ENCODE results near the gene BMP5.

The BMP5 gene

GRCh38 chr6:55898342-55898741 lies 23.0 kb upstream of the BMP5 start:
- peaks cover 22% of the 10 kb centered on the region for H3K4me1 ChIP-seq (ENCODE audit: control insufficient read depth, insufficient read depth, low read length)
- no peaks in the 10 kb centered on the region for H3K36me3 ChIP-seq (ENCODE audit: insufficient read depth, low read length)
- peak overlapping the region; percentile 0 for H3K4me2 ChIP-seq (ENCODE audit: low read length)
- no peaks in the 10 kb centered on the region for H3K27me3 ChIP-seq (ENCODE audit: control insufficient read depth, insufficient read depth, low read length)
- no peak overlapping the region for H3K4me3 ChIP-seq (ENCODE audit: low read length)
- H3K9ac ChIP-seq (ENCODE audit: low read depth, low read length): no peak overlapping the region
- H3K9me3 ChIP-seq (replicated peaks; ENCODE audit: low read length): no peaks in the 10 kb centered on the region

GRCh38 chr6:55897346-55897745 lies 22.0 kb upstream of the BMP5 start:
- H3K4me2 ChIP-seq (ENCODE audit: low read length): no peak overlapping the region
- H3K4me3 ChIP-seq (ENCODE audit: low read length): no peak overlapping the region

DNA sequence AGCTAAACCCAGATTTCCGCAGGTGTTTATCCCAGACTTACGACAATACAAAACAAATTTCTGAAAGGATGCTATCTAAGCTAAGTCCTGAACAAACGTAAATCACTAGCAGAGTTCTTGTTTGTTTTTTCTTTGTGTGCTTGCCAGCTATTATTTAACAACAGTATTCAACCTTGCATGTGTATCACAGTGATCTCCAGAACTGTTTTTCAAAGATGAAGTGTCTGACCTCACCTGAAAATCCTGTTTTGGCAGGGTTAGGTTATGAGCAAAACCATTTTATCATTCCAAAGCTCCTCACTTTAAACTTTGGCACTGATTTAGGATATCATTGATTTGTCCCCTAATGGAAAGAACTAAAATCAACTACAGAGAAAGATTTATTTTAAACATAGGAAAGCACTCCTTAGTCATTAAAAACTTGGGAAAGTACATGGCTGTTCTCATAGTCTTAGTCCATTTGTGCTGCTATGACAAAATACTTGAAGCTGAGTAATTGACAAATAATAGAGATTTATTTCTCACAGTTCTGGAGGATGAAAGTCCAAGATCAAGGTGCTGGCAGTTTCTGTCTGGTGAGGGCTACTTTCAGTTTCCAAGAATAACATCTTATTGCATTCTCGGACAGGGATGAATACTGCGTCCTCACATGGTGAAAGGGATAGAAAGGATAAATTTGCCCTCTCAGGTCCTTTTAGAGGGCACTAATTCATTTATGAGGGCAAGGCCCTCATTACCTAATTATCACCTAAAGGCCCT lies 20.8 kb upstream of the BMP5 start:
- Histone ChIP-seq H3K9ac (ENCODE audit: low read depth, low read length) (no peak overlapping the region), H3K4me1 (ENCODE audit: control insufficient read depth, insufficient read depth, low read length) (peaks cover 13% of the 10 kb centered on the region), H3K4me2 (ENCODE audit: low read length) (no peak overlapping the region), H3K27me3 (ENCODE audit: control insufficient read depth, insufficient read depth, low read length) (no peaks in the 10 kb centered on the region), H3K4me3 (ENCODE audit: low read length) (no peak overlapping the region), H3K36me3 (ENCODE audit: insufficient read depth, low read length) (no peaks in the 10 kb centered on the region), H3K9me3 (replicated peaks; ENCODE audit: low read length) (no peaks in the 10 kb centered on the region)

More at GRCh38 chr6:55897346-55897745, 22.0 kb upstream of the BMP5 start:
- no peaks in the 10 kb centered on the region for H3K9me3 ChIP-seq (replicated peaks; ENCODE audit: low read length)
- H3K4me1 ChIP-seq (ENCODE audit: control insufficient read depth, insufficient read depth, low read length): peaks cover 14% of the 10 kb centered on the region
- H3K27me3 ChIP-seq (ENCODE audit: control insufficient read depth, insufficient read depth, low read length): no peaks in the 10 kb centered on the region
- no peak overlapping the region for H3K9ac ChIP-seq (ENCODE audit: low read depth, low read length)
- H3K36me3 ChIP-seq (ENCODE audit: insufficient read depth, low read length): no peaks in the 10 kb centered on the region

DNA sequence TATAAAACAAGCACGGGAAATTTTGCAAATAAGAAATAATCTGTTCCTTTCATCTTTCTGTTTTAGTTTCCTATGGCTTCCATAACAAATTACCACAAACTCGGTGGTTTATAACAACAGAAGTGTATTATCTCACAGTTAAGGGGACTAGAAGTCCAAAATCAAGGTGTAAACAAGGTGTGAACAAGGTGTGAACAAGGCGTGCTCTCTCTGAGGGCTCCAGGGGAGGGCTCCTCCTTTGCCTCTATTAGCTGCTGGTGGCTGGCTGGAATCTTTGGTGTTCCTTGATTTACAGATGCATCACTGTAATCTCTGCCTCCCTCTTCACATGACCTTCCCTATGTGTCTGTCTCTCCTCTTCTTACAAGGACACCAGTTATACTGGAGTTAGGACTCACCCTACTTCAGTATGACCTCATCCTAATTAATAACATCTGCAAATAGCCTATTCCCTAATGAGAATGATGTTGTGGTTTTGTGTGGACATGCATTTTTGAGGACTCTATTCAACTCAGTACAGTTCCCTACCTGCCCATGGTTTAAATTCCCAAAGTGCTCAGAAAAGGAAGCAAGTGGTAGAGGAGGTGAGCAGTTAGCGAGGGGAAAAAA lies 17.5 kb upstream of the BMP5 start:
- no peak overlapping the region for H3K4me2 ChIP-seq (ENCODE audit: low read length)
- peaks cover 5% of the 10 kb centered on the region for H3K4me1 ChIP-seq (ENCODE audit: control insufficient read depth, insufficient read depth, low read length)
- H3K9me3 ChIP-seq (replicated peaks; ENCODE audit: low read length): no peaks in the 10 kb centered on the region
- no peaks in the 10 kb centered on the region for H3K27me3 ChIP-seq (ENCODE audit: control insufficient read depth, insufficient read depth, low read length)
- H3K4me3 ChIP-seq (ENCODE audit: low read length): no peak overlapping the region
- H3K9ac ChIP-seq (ENCODE audit: low read depth, low read length): no peak overlapping the region
- no peaks in the 10 kb centered on the region for H3K36me3 ChIP-seq (ENCODE audit: insufficient read depth, low read length)

DNA sequence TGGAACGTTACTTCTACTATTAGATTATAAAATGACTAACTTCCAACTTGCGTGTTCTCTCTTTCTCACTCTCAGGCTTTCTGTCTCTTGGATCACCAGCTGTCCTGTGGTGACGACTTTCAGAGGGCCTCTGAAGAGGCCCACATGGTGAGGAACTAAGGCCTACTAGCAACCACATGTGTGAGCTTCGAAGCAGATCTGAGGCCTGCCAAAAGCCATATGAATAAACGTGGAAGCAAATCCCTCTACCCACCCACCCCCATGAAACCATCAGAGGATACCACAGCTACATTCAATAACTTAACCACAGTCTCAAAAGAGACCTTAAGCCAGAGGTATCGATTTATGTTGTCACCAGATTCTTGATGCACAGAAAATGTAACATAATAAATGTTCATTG lies 13.5 kb upstream of the BMP5 start:
- H3K36me3 ChIP-seq (ENCODE audit: insufficient read depth, low read length): no peaks in the 10 kb centered on the region
- H3K27me3 ChIP-seq (ENCODE audit: control insufficient read depth, insufficient read depth, low read length): no peaks in the 10 kb centered on the region
- no peak overlapping the region for H3K4me2 ChIP-seq (ENCODE audit: low read length)
- H3K4me3 ChIP-seq (ENCODE audit: low read length): no peak overlapping the region
- no peak overlapping the region for H3K9ac ChIP-seq (ENCODE audit: low read depth, low read length)
- no peaks in the 10 kb centered on the region for H3K4me1 ChIP-seq (ENCODE audit: control insufficient read depth, insufficient read depth, low read length)
- no peaks in the 10 kb centered on the region for H3K9me3 ChIP-seq (replicated peaks; ENCODE audit: low read length)

DNA sequence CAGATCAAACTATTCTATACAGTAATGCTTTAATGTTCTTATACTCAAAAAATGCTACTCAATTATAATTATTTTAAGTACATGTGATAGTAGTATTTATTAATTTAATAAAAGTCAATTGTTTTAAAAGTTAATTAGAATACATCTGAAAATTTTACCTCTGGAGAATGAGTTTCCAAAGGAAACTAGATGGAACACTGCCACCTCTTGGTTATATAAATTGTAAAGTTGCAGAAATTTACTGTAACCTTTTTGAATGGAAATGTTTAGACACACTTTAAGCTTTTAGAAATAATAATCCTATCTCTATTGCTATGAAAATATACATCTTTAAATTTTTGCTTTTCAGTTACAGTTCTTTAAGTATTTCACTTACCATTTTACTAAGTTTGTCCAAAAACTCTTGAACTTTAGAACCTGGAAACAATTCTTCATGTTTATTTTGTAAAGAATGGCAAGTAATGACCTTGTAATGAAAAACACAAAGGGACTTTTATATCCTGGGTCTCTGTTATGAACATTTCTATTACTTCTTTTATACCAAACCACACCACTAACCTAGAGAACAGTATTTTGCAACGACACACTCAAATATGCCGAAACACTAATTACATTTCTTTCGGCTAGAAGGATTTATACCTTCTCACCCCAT lies 10.9 kb upstream of the BMP5 start:
- Histone ChIP-seq H3K4me3 (ENCODE audit: low read length) (no peak overlapping the region), H3K4me1 (ENCODE audit: control insufficient read depth, insufficient read depth, low read length) (peaks cover 15% of the 10 kb centered on the region), H3K27me3 (ENCODE audit: control insufficient read depth, insufficient read depth, low read length) (no peaks in the 10 kb centered on the region), H3K4me2 (ENCODE audit: low read length) (no peak overlapping the region), H3K9me3 (replicated peaks; ENCODE audit: low read length) (no peaks in the 10 kb centered on the region), H3K36me3 (ENCODE audit: insufficient read depth, low read length) (no peaks in the 10 kb centered on the region), H3K9ac (ENCODE audit: low read depth, low read length) (no peak overlapping the region)

DNA sequence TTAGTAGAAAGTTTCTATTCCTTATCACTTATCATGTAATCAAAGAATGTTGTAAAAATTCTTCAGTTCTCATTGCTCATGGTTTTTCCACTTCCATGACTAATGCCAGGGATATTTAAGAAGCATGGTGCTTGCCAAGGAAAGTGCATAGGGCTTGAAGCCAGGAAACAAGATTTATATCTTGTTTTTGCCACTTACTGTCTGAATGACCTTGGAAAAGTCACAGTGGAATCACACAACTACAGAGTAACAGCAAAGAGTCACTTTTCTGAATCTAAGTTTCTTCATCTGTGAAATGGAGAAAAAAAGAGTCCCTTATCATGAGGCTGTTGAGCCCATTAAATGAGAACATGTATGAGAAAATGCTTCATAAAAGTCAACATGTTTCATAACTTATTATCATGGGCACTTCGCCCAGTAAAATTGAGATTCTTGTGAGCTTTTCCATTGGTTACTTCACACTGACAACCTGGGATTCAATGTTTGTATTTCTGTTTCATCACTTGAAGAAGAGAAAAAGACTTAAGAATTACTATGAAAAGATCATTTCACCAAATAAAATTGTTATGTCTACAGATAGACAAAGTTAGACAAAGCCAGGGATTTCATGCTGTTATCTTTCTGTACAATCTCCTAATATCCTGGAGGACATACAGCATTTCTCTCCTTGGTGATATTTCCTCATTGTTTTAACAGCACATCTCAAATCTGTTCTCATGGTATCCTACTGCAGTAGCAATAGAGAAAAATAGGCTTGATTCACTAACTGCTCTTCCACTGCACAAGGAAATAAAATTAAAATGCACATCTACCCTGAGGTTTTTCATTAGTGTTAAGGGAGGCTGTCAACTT lies 7.6 kb upstream of the BMP5 start:
- H3K4me2 ChIP-seq (ENCODE audit: low read length): no peak overlapping the region
- no peak overlapping the region for H3K9ac ChIP-seq (ENCODE audit: low read depth, low read length)
- H3K4me3 ChIP-seq (ENCODE audit: low read length): no peak overlapping the region
- no peaks in the 10 kb centered on the region for H3K36me3 ChIP-seq (ENCODE audit: insufficient read depth, low read length)
- H3K4me1 ChIP-seq (ENCODE audit: control insufficient read depth, insufficient read depth, low read length): peaks cover 15% of the 10 kb centered on the region
- H3K9me3 ChIP-seq (replicated peaks; ENCODE audit: low read length): no peaks in the 10 kb centered on the region
- no peaks in the 10 kb centered on the region for H3K27me3 ChIP-seq (ENCODE audit: control insufficient read depth, insufficient read depth, low read length)

DNA sequence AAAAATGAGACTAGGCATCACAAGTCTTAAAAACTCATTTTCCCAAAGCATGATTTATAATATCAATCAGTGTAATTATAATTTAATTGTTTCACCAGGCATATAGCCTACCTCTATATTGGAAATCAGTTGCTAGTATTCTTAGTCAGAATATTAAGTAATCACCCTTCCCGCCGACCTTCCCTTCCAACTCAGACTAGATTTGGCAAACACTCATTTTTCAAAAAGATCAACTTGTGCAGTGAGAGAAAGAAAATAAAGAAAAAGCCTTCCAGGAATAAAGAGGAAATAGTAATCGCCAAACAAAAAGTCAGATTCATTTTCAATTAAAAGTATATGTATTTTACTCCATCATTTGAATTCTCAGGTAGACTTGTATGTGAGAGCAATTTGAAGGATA lies 1.9 kb upstream of the BMP5 start:
- H3K4me3 ChIP-seq (ENCODE audit: low read length): no peak overlapping the region
- H3K9ac ChIP-seq (ENCODE audit: low read depth, low read length): no peak overlapping the region
- H3K36me3 ChIP-seq (ENCODE audit: insufficient read depth, low read length): no peaks in the 10 kb centered on the region
- H3K9me3 ChIP-seq (replicated peaks; ENCODE audit: low read length): no peaks in the 10 kb centered on the region
- peaks cover 3% of the 10 kb centered on the region for H3K4me1 ChIP-seq (ENCODE audit: control insufficient read depth, insufficient read depth, low read length)
- H3K4me2 ChIP-seq (ENCODE audit: low read length): no peak overlapping the region
- H3K27me3 ChIP-seq (ENCODE audit: control insufficient read depth, insufficient read depth, low read length): peaks cover 3% of the 10 kb centered on the region

DNA sequence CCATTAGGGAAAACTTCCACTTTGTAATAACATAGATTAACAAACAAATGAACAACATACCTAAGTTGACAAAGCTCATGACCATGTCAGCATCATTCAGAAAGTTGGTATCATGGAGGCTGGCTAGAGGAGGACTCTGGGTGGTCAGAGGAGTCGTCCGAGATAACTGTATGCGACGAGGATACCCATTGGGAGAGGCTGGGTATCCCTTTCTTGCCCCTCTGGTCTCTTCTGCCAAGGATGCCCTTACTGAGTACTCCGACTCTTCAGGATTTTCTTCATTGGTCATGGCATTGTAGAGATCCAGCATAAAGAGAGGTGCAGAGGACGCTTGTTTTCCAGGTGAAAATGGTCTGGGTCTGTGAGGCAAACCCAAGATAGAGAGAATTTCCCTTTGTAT lies 1.1 kb downstream of the BMP5 start:
- Histone ChIP-seq H3K4me3 (ENCODE audit: low read length) (no peak overlapping the region), H3K9ac (ENCODE audit: low read depth, low read length) (no peak overlapping the region), H3K27me3 (ENCODE audit: control insufficient read depth, insufficient read depth, low read length) (peaks cover 3% of the 10 kb centered on the region), H3K4me2 (ENCODE audit: low read length) (no peak overlapping the region), H3K4me1 (ENCODE audit: control insufficient read depth, insufficient read depth, low read length) (no peaks in the 10 kb centered on the region), H3K9me3 (replicated peaks; ENCODE audit: low read length) (no peaks in the 10 kb centered on the region), H3K36me3 (ENCODE audit: insufficient read depth, low read length) (no peaks in the 10 kb centered on the region)

GRCh38 chr6:55872866-55873265 lies 2.5 kb downstream of the BMP5 start:
- Histone ChIP-seq H3K36me3 (ENCODE audit: insufficient read depth, low read length) (no peaks in the 10 kb centered on the region), H3K9me3 (replicated peaks; ENCODE audit: low read length) (no peaks in the 10 kb centered on the region), H3K9ac (ENCODE audit: low read depth, low read length) (no peak overlapping the region), H3K4me3 (ENCODE audit: low read length) (no peak overlapping the region), H3K4me2 (ENCODE audit: low read length) (no peak overlapping the region), H3K27me3 (ENCODE audit: control insufficient read depth, insufficient read depth, low read length) (peaks cover 9% of the 10 kb centered on the region), H3K4me1 (ENCODE audit: control insufficient read depth, insufficient read depth, low read length) (no peaks in the 10 kb centered on the region)

DNA sequence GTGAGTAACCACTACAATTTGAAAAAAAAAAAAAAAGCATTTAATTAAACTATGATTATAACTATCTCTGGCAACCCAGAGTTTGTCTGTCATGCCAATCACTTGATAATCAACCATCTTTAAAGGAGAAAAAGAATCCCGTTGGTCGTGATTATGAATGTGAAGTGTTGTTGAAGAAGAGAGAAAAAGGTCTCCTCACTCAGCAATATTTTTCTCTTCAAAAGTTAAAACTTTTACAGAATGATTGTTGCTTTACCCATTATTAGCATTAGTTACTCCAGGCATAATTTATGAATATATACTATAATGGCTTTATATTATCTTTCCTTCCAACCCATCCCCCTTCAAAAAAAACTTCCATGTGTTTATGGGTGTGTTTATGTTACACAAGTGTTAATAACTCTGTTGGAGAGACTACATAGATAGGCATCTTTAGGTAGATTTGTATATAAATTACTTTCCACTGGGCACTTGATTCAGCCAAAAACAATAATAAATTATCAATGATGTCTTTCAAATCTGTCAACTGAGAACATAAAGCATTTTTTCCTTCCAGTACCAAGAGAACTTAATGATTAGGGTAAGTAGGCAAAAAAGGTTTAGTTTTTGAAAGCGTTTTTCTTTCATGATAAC lies 5.1 kb downstream of the BMP5 start:
- Histone ChIP-seq H3K9me3 (replicated peaks; ENCODE audit: low read length) (no peaks in the 10 kb centered on the region), H3K9ac (ENCODE audit: low read depth, low read length) (no peak overlapping the region), H3K4me2 (ENCODE audit: low read length) (no peak overlapping the region), H3K4me1 (ENCODE audit: control insufficient read depth, insufficient read depth, low read length) (no peaks in the 10 kb centered on the region), H3K27me3 (ENCODE audit: control insufficient read depth, insufficient read depth, low read length) (peaks cover 5% of the 10 kb centered on the region), H3K36me3 (ENCODE audit: insufficient read depth, low read length) (no peaks in the 10 kb centered on the region), H3K4me3 (ENCODE audit: low read length) (no peak overlapping the region)

Data from skeletal muscle satellite cell (primary cell).